PC-3 (cell line): ENCODE results near the gene CALN1.

ENCODE experiments used
- EZH2phosphoT487 ChIP-seq: fragments of 300-600 bp; sonication (generic); IDR thresholded peaks from 2 replicates; pipeline ENCODE4 v1.6.1; 2018; ENCODE audit warnings: mild to moderate bottlenecking, antibody characterized with exemption, low read length, borderline replicate concordance
- TF ChIP-seq, protein P1 (sequence below): fragments of 300-600 bp; sonication (generic); conservative IDR thresholded peaks from 2 replicates; pipeline ENCODE4 v1.5.1; 2017; ENCODE audit warnings: antibody characterized with exemption, low read depth, mild to moderate bottlenecking, low read length

DNA sequence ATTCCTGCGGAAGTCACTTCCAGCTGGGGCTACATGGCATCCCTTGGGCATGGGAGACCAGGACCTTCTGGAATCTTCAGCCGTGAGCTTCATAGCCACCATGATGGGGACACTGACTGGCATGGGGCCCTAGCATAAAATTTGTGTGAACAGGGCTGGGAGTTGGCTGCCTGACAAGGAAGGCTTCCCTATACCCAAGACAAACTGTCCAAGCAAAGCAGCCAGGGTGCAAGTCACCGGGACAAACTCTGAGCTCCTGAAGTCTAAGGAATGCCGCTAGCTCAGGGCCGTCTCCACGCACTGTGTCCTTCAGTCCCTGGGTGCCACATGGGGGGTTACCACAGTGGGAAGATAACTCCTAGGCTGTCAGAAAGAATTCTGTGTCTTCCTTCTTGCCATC lies 627.4 kb downstream of the CALN1 start:
- no peak for TF ChIP-seq EZH2phosphoT487
- TF ChIP-seq, protein P1, sequence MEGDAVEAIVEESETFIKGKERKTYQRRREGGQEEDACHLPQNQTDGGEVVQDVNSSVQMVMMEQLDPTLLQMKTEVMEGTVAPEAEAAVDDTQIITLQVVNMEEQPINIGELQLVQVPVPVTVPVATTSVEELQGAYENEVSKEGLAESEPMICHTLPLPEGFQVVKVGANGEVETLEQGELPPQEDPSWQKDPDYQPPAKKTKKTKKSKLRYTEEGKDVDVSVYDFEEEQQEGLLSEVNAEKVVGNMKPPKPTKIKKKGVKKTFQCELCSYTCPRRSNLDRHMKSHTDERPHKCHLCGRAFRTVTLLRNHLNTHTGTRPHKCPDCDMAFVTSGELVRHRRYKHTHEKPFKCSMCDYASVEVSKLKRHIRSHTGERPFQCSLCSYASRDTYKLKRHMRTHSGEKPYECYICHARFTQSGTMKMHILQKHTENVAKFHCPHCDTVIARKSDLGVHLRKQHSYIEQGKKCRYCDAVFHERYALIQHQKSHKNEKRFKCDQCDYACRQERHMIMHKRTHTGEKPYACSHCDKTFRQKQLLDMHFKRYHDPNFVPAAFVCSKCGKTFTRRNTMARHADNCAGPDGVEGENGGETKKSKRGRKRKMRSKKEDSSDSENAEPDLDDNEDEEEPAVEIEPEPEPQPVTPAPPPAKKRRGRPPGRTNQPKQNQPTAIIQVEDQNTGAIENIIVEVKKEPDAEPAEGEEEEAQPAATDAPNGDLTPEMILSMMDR = no peak
